GM13976 (cell line): ENCODE results near the gene CMTM2.

Source experiments
- DNase-seq: peaks from one replicate; pipeline ENCODE4 v3.0.0; 2012; ENCODE audit warnings: low spot score
- CTCF ChIP-seq: IDR thresholded peaks from 2 replicates; pipeline ENCODE4 v1.5.1; 2012; ENCODE audit warnings: borderline replicate concordance, mild to moderate bottlenecking; ENCODE audit not compliant: insufficient read depth; ENCODE audit errors: extremely low read depth, missing control alignments, control extremely low read depth
- in situ Hi-C: fragments of 300-500 bp; cut with MboI; formaldehyde crosslinking; loops from one replicate; pipeline ENCODE4 v1.12.0; 2022; ENCODE audit warnings: low sequenced_read_pairs, mixed read lengths, inconsistent platforms; ENCODE audit not compliant: unreplicated experiment

CMTM2 gene

GRCh38 chr16:66569827-66570405 lies 9.3 kb upstream of the CMTM2 start:
- no peak for TF ChIP-seq CTCF
- in situ Hi-C loops: no loop called here
- no peak for DNase-seq

GRCh38 chr16:66572356-66572755 lies 6.9 kb upstream of the CMTM2 start:
- TF ChIP-seq CTCF: no peak
- in situ Hi-C loops: no loop called here

GRCh38 chr16:66574081-66574480 lies 5.2 kb upstream of the CMTM2 start:
- no peak for TF ChIP-seq CTCF
- DNase-seq: no peak
- in situ Hi-C loops: no loop called here

More at GRCh38 chr16:66572356-66572755, 6.9 kb upstream of the CMTM2 start:
- DNase-seq: no peak

- in situ Hi-C loops: no loop called here
- no peak for DNase-seq
- TF ChIP-seq CTCF: no peak
Observed at GRCh38 chr16:66574531-66574930, 4.7 kb upstream of the CMTM2 start.

GRCh38 chr16:66575060-66575459 lies 4.2 kb upstream of the CMTM2 start:
- TF ChIP-seq CTCF: no peak
- in situ Hi-C loops: no loop called here

GRCh38 chr16:66576296-66576695 lies 3.0 kb upstream of the CMTM2 start:
- TF ChIP-seq CTCF: no peak
- DNase-seq: no peak
- in situ Hi-C loops: no loop called here

More at GRCh38 chr16:66575060-66575459, 4.2 kb upstream of the CMTM2 start:
- no peak for DNase-seq
